IPS-18a (cell line): ENCODE data around the gene CDC14C.

Experiments used
- H3K27ac ChIP-seq: one replicate; pipeline ENCODE4 v1.5.1; 2013; ENCODE audit warnings: low read length
- H3K27me3 ChIP-seq: one replicate; pipeline ENCODE4 v1.6.1; 2013; ENCODE audit warnings: mild to moderate bottlenecking, low read length; ENCODE audit not compliant: control insufficient read depth, insufficient read depth
- H3K36me3 ChIP-seq: one replicate; pipeline ENCODE4 v1.6.1; 2013; ENCODE audit warnings: low read depth, low read length; ENCODE audit not compliant: control insufficient read depth
- H3K4me1 ChIP-seq: one replicate; pipeline ENCODE4 v1.6.1; 2013; ENCODE audit warnings: low read depth, low read length; ENCODE audit not compliant: control insufficient read depth
- H3K4me3 ChIP-seq: one replicate; pipeline ENCODE4 v1.5.1; 2013; ENCODE audit warnings: low read length
- H3K9ac ChIP-seq: one replicate; pipeline ENCODE4 v1.6.1; 2013; ENCODE audit warnings: mild to moderate bottlenecking, low read length, moderate library complexity
- H3K9me3 ChIP-seq: one replicate; pipeline ENCODE4 v1.6.1; 2013; ENCODE audit warnings: low read depth, low read length; ENCODE audit not compliant: control insufficient read depth

The CDC14C gene

GRCh38 chr7:48932126-48932910 is 8.0 kb downstream of the CDC14C start:
- no peaks in the 10 kb centered on the region for H3K9me3 ChIP-seq
- H3K27ac ChIP-seq = no peak overlapping the region
- no peak overlapping the region for H3K4me3 ChIP-seq
- H3K27me3 ChIP-seq = no peaks in the 10 kb centered on the region
- no peak overlapping the region for H3K9ac ChIP-seq
- H3K36me3 ChIP-seq = no peaks in the 10 kb centered on the region
- no peaks in the 10 kb centered on the region for H3K4me1 ChIP-seq

GRCh38 chr7:48933549-48934085 is 9.3 kb downstream of the CDC14C start:
- H3K9ac ChIP-seq = no peak overlapping the region
- no peaks in the 10 kb centered on the region for H3K9me3 ChIP-seq
- no peak overlapping the region for H3K4me3 ChIP-seq
- no peaks in the 10 kb centered on the region for H3K27me3 ChIP-seq
- no peaks in the 10 kb centered on the region for H3K36me3 ChIP-seq
- no peak overlapping the region for H3K27ac ChIP-seq
- no peaks in the 10 kb centered on the region for H3K4me1 ChIP-seq

GRCh38 chr7:48938539-48939295 is 14.4 kb downstream of the CDC14C start:
- Histone ChIP-seq H3K9ac (no peak overlapping the region), H3K4me1 (peaks cover 11% of the 10 kb centered on the region), H3K36me3 (no peaks in the 10 kb centered on the region), H3K27ac (no peak overlapping the region), H3K9me3 (no peaks in the 10 kb centered on the region), H3K4me3 (no peak overlapping the region), H3K27me3 (no peaks in the 10 kb centered on the region)

- Histone ChIP-seq H3K9me3 (no peaks in the 10 kb centered on the region), H3K4me1 (peaks cover 11% of the 10 kb centered on the region), H3K4me3 (no peak overlapping the region), H3K9ac (no peak overlapping the region), H3K36me3 (no peaks in the 10 kb centered on the region), H3K27ac (no peak overlapping the region), H3K27me3 (no peaks in the 10 kb centered on the region)
Observed at GRCh38 chr7:48943279-48943990, 19.1 kb downstream of the CDC14C start.

- Histone ChIP-seq H3K4me3 (no peak overlapping the region), H3K27ac (no peak overlapping the region), H3K9me3 (no peaks in the 10 kb centered on the region), H3K9ac (no peak overlapping the region), H3K27me3 (no peaks in the 10 kb centered on the region), H3K36me3 (no peaks in the 10 kb centered on the region), H3K4me1 (no peaks in the 10 kb centered on the region)
Observed at GRCh38 chr7:48955916-48956315, 31.6 kb downstream of the CDC14C start.

- Histone ChIP-seq H3K4me3 (no peak overlapping the region), H3K9ac (no peak overlapping the region), H3K27me3 (no peaks in the 10 kb centered on the region), H3K4me1 (no peaks in the 10 kb centered on the region), H3K27ac (no peak overlapping the region), H3K36me3 (no peaks in the 10 kb centered on the region), H3K9me3 (no peaks in the 10 kb centered on the region)
Observed at GRCh38 chr7:48959676-48960075, 35.3 kb downstream of the CDC14C start.

GRCh38 chr7:48962821-48963505 is 38.6 kb downstream of the CDC14C start:
- H3K27me3 ChIP-seq = no peaks in the 10 kb centered on the region
- no peaks in the 10 kb centered on the region for H3K36me3 ChIP-seq
- H3K4me1 ChIP-seq = no peaks in the 10 kb centered on the region
- H3K4me3 ChIP-seq = no peak overlapping the region
- no peak overlapping the region for H3K27ac ChIP-seq
- no peaks in the 10 kb centered on the region for H3K9me3 ChIP-seq
- H3K9ac ChIP-seq = no peak overlapping the region

- Histone ChIP-seq H3K36me3 (no peaks in the 10 kb centered on the region), H3K27me3 (no peaks in the 10 kb centered on the region), H3K4me3 (no peak overlapping the region), H3K9ac (no peak overlapping the region), H3K4me1 (no peaks in the 10 kb centered on the region), H3K27ac (no peak overlapping the region), H3K9me3 (no peaks in the 10 kb centered on the region)
Observed at GRCh38 chr7:48964074-48964473, 39.7 kb downstream of the CDC14C start.

GRCh38 chr7:48971173-48971572 is 46.8 kb downstream of the CDC14C start:
- Histone ChIP-seq H3K27ac (no peak overlapping the region), H3K36me3 (no peaks in the 10 kb centered on the region), H3K27me3 (no peaks in the 10 kb centered on the region), H3K9ac (no peak overlapping the region), H3K4me1 (no peaks in the 10 kb centered on the region), H3K9me3 (no peaks in the 10 kb centered on the region), H3K4me3 (no peak overlapping the region)

GRCh38 chr7:48976253-48976652 is 51.9 kb downstream of the CDC14C start:
- H3K4me1 ChIP-seq = no peaks in the 10 kb centered on the region
- no peak overlapping the region for H3K9ac ChIP-seq
- no peaks in the 10 kb centered on the region for H3K36me3 ChIP-seq
- no peaks in the 10 kb centered on the region for H3K27me3 ChIP-seq
- H3K4me3 ChIP-seq = no peak overlapping the region
- no peak overlapping the region for H3K27ac ChIP-seq
- no peaks in the 10 kb centered on the region for H3K9me3 ChIP-seq

- Histone ChIP-seq H3K4me3 (no peak overlapping the region), H3K9ac (no peak overlapping the region), H3K4me1 (no peaks in the 10 kb centered on the region), H3K9me3 (no peaks in the 10 kb centered on the region), H3K36me3 (no peaks in the 10 kb centered on the region), H3K27me3 (no peaks in the 10 kb centered on the region), H3K27ac (no peak overlapping the region)
Observed at GRCh38 chr7:48976850-48977249, 52.5 kb downstream of the CDC14C start.
